WTC11 (cell line): ENCODE data around the gene NACC2.

Experiments used
- CREB1 ChIP-seq: sonication (generic); formaldehyde crosslinking; IDR thresholded peaks from 2 replicates; pipeline ENCODE4 v1.8.0; 2023; ENCODE audit warnings: mild to moderate bottlenecking, missing genetic modification reagents
- ETV6 ChIP-seq: sonication (generic); formaldehyde crosslinking; IDR thresholded peaks from 2 replicates; pipeline ENCODE4 v1.8.1; 2022; ENCODE audit warnings: mild to moderate bottlenecking, missing genetic modification reagents
- FOXJ3 ChIP-seq: sonication (generic); formaldehyde crosslinking; IDR thresholded peaks from 2 replicates; pipeline ENCODE4 v1.9.0; 2021; ENCODE audit warnings: missing genetic modification reagents, mild to moderate bottlenecking, borderline replicate concordance
- FOXP1 ChIP-seq: sonication (generic); formaldehyde crosslinking; IDR thresholded peaks from 2 replicates; pipeline ENCODE4 v1.8.0; 2022; ENCODE audit warnings: missing genetic modification reagents, mild to moderate bottlenecking, moderate library complexity, borderline replicate concordance
- TF ChIP-seq, protein P1 (sequence below): sonication (generic); formaldehyde crosslinking; IDR thresholded peaks from 2 replicates; pipeline ENCODE4 v1.8.1; 2023; ENCODE audit warnings: mild to moderate bottlenecking, missing genetic modification reagents, moderate library complexity
- TF ChIP-seq, protein P2 (sequence below): fragments of 200-600 bp; IDR thresholded peaks from 2 replicates; pipeline ENCODE4 v1.8.0; 2022; ENCODE audit warnings: antibody characterized with exemption

DNA sequence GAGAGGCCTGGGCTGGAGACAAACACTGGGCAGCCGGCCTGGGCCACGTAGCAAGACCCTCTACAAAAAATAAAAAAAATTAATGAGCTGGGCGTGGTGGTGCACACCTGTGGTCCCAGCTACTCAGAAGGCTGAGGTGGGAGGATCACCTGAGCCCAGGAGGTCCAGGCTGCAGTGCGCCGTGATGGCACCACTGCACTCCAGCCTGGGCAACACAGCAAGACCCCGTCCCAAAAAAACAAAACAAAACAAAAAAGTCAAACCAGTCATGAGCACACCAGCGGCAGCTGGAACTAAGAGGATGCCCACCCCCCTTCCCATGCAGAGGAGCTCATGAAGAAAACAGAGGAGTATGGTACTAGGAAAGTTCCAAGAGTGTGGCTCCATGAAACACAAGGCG, 131.8 kb downstream of the NACC2 start:
- no peak for TF ChIP-seq CREB1 (CRISPR knock-in tag)
- TF ChIP-seq ETV6 (CRISPR knock-in tag), result no peak
- TF ChIP-seq, protein P1, sequence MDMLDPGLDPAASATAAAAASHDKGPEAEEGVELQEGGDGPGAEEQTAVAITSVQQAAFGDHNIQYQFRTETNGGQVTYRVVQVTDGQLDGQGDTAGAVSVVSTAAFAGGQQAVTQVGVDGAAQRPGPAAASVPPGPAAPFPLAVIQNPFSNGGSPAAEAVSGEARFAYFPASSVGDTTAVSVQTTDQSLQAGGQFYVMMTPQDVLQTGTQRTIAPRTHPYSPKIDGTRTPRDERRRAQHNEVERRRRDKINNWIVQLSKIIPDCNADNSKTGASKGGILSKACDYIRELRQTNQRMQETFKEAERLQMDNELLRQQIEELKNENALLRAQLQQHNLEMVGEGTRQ (CRISPR knock-in tag), result no peak
- TF ChIP-seq, protein P2, sequence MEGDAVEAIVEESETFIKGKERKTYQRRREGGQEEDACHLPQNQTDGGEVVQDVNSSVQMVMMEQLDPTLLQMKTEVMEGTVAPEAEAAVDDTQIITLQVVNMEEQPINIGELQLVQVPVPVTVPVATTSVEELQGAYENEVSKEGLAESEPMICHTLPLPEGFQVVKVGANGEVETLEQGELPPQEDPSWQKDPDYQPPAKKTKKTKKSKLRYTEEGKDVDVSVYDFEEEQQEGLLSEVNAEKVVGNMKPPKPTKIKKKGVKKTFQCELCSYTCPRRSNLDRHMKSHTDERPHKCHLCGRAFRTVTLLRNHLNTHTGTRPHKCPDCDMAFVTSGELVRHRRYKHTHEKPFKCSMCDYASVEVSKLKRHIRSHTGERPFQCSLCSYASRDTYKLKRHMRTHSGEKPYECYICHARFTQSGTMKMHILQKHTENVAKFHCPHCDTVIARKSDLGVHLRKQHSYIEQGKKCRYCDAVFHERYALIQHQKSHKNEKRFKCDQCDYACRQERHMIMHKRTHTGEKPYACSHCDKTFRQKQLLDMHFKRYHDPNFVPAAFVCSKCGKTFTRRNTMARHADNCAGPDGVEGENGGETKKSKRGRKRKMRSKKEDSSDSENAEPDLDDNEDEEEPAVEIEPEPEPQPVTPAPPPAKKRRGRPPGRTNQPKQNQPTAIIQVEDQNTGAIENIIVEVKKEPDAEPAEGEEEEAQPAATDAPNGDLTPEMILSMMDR, result no peak
- TF ChIP-seq FOXP1, result no peak
- TF ChIP-seq FOXJ3 (CRISPR knock-in tag), result no peak
